SH-SY5Y (cell line): ENCODE data around the gene AP1S2.

Source experiments
- GATA2 ChIP-seq: IDR thresholded peaks from 2 replicates; pipeline ENCODE4 v1.6.1; 2011; ENCODE audit warnings: mild to moderate bottlenecking, low read depth, low read length
- GATA3 ChIP-seq: IDR thresholded peaks from 2 replicates; pipeline ENCODE4 v1.6.1; 2011; ENCODE audit warnings: low read depth, mild to moderate bottlenecking, low read length, moderate library complexity

- no peak for TF ChIP-seq GATA2
- no peak for TF ChIP-seq GATA3
Observed at GRCh38 chrX:15903186-15903681, 48.6 kb upstream of the AP1S2 start.
